ENCODE results near the gene THSD4. TPM values are rescaled to one million over a fixed set of nuclear protein-coding genes. Genes with fewer than 3 reads are reported as not detected.

THSD4 gene
- total RNA-seq, 2 experiments from 2014 or later = not detected

- intact Hi-C loops (cut with DNase I, micrococcal nuclease) = no loop called here
- no peak for TF ChIP-seq CTCF (IDR thresholded peaks at IDR 0.05)
- Histone ChIP-seq H3K27ac (ENCODE audit: low read depth in 1 of 2, low read length in 2 of 2) (no peak overlapping the region), H3K36me3 (ENCODE audit: insufficient read depth, low read length) (no peaks in the 10 kb centered on the region), H3K9me3 (ENCODE audit: control insufficient read depth in 1 of 2, insufficient read depth in 1 of 2, low read length in 2 of 2) (no peaks in the 10 kb centered on the region), H3K4me3 (ENCODE audit: low read length) (no peak overlapping the region), H3K4me1 (ENCODE audit: insufficient read depth, low read length) (no peaks in the 10 kb centered on the region), H3K27me3 (ENCODE audit: control insufficient read depth in 1 of 2, insufficient read depth in 2 of 2, low read length in 2 of 2) (peaks cover 0 to 3% of the 10 kb centered on the region in 2 experiments)
- DNase-seq (no peak), ATAC-seq (ENCODE audit: poor library complexity) (no peak)
- H3K9me3 Mint-ChIP-seq = no peaks in the 10 kb centered on the region
- H3K4me1 Mint-ChIP-seq (ENCODE audit: low read depth) = no peaks in the 10 kb centered on the region
- H3K4me3 Mint-ChIP-seq = no peak overlapping the region
- ChIA-PET POLR2A (no interaction called here), CTCF (no interaction called here)
- no peak overlapping the region for H3K27ac Mint-ChIP-seq
- H3K27me3 Mint-ChIP-seq = peaks cover 54% of the 10 kb centered on the region
- no peaks in the 10 kb centered on the region for H3K36me3 Mint-ChIP-seq (ENCODE audit: low read depth)
Observed at GRCh38 chr15:71628988-71629770, 513.9 kb downstream of the THSD4 start.

- Mint-ChIP-seq H3K27me3 (peaks cover 57% of the 10 kb centered on the region), H3K27ac (no peak overlapping the region), H3K9me3 (no peaks in the 10 kb centered on the region), H3K36me3 (ENCODE audit: low read depth) (no peaks in the 10 kb centered on the region), H3K4me1 (ENCODE audit: low read depth) (no peaks in the 10 kb centered on the region), H3K4me3 (no peak overlapping the region)
- ChIA-PET CTCF (no interaction called here), POLR2A (no interaction called here)
- ATAC-seq (ENCODE audit: poor library complexity) = no peak
- intact Hi-C loops (cut with DNase I, micrococcal nuclease) = no loop called here
- Histone ChIP-seq H3K4me3 (ENCODE audit: low read length) (no peak overlapping the region), H3K4me1 (ENCODE audit: insufficient read depth, low read length) (no peaks in the 10 kb centered on the region), H3K27me3 (ENCODE audit: control insufficient read depth in 1 of 2, insufficient read depth in 2 of 2, low read length in 2 of 2) (peaks cover 0 to 3% of the 10 kb centered on the region in 2 experiments), H3K27ac (ENCODE audit: low read depth in 1 of 2, low read length in 2 of 2) (no peak overlapping the region), H3K36me3 (ENCODE audit: insufficient read depth, low read length) (no peaks in the 10 kb centered on the region), H3K9me3 (ENCODE audit: control insufficient read depth in 1 of 2, insufficient read depth in 1 of 2, low read length in 2 of 2) (no peaks in the 10 kb centered on the region)
- no peak for TF ChIP-seq CTCF (IDR thresholded peaks at IDR 0.05)
- no peak for DNase-seq
Observed at GRCh38 chr15:71629781-71630474, 514.7 kb downstream of the THSD4 start.

- no peaks in the 10 kb centered on the region for H3K4me1 ChIP-seq (ENCODE audit: insufficient read depth, low read length)
- H3K27ac Mint-ChIP-seq = no peak overlapping the region
- intact Hi-C loops (cut with DNase I, micrococcal nuclease) = no loop called here
- H3K36me3 Mint-ChIP-seq (ENCODE audit: low read depth) = no peaks in the 10 kb centered on the region
- no peak overlapping the region for H3K4me3 ChIP-seq (ENCODE audit: low read length)
- no peak for TF ChIP-seq CTCF (IDR thresholded peaks at IDR 0.05)
- H3K9me3 Mint-ChIP-seq = no peaks in the 10 kb centered on the region
- H3K9me3 ChIP-seq (ENCODE audit: control insufficient read depth in 1 of 2, insufficient read depth in 1 of 2, low read length in 2 of 2) = no peaks in the 10 kb centered on the region
- ChIA-PET CTCF (no interaction called here), POLR2A (no interaction called here)
- no peaks in the 10 kb centered on the region for H3K36me3 ChIP-seq (ENCODE audit: insufficient read depth, low read length)
- H3K4me3 Mint-ChIP-seq = no peak overlapping the region
- peaks cover 0 to 3% of the 10 kb centered on the region in 2 experiments for H3K27me3 ChIP-seq (ENCODE audit: control insufficient read depth in 1 of 2, insufficient read depth in 2 of 2, low read length in 2 of 2)
- H3K27me3 Mint-ChIP-seq = peaks cover 59% of the 10 kb centered on the region
- ATAC-seq (ENCODE audit: poor library complexity) (no peak), DNase-seq (no peak)
- H3K4me1 Mint-ChIP-seq (ENCODE audit: low read depth) = no peaks in the 10 kb centered on the region
- H3K27ac ChIP-seq (ENCODE audit: low read depth in 1 of 2, low read length in 2 of 2) = no peak overlapping the region
Observed at GRCh38 chr15:71630475-71630809, 515.2 kb downstream of the THSD4 start.

All from CD4-positive, alpha-beta T cell (primary cell).